CD14-positive monocyte (primary cell): ENCODE data around the gene EPG5. TPM values are rescaled to one million over a fixed set of nuclear protein-coding genes. Genes with fewer than 3 reads are reported as not detected.

Experiments used
- DNase-seq, 3 donors: peaks; one replicate each; pipeline ENCODE4 v3.0.0-alpha.2; 2011 to 2022
- H2AFZ ChIP-seq: 2 replicates; pipeline ENCODE4 v1.6.0; 2012; ENCODE audit warnings: mild to moderate bottlenecking, low read depth, low read length, inconsistent platforms; ENCODE audit not compliant: insufficient read depth, poor library complexity, severe bottlenecking
- H3K27ac ChIP-seq, 2 donors: 1 replicate in 1 of 2; 2 replicates in 1 of 2; pipeline ENCODE4 v1.5.1; 2012 to 2013; ENCODE audit warnings: low read length in 2 of 2, control low read depth in 1 of 2, inconsistent platforms in 1 of 2, low read depth in 1 of 2, mild to moderate bottlenecking in 1 of 2
- H3K27me3 ChIP-seq, 2 donors: one replicate each; pipeline versions ENCODE4 v1.6.0 to v1.6.1; 2011 to 2013; ENCODE audit warnings: low read length in 2 of 2; ENCODE audit not compliant: control insufficient read depth in 2 of 2, insufficient read depth in 2 of 2
- H3K36me3 ChIP-seq, 2 donors: replicated peaks in 1 of 2; 1 replicate in 1 of 2; 2 replicates in 1 of 2; pipeline versions ENCODE4 v1.5.1 to v1.6.1; 2012 to 2013; ENCODE audit warnings: low read length in 2 of 2, control low read depth in 1 of 2, inconsistent platforms in 1 of 2, mild to moderate bottlenecking in 1 of 2; ENCODE audit not compliant: insufficient read depth in 2 of 2, control insufficient read depth in 1 of 2
- H3K4me1 ChIP-seq, 2 donors: 1 replicate in 1 of 2; 2 replicates in 1 of 2; pipeline versions ENCODE4 v1.5.1 to v1.6.1; 2012 to 2013; ENCODE audit warnings: low read length in 2 of 2, control low read depth in 1 of 2, inconsistent platforms in 1 of 2, mild to moderate bottlenecking in 1 of 2, moderate library complexity in 1 of 2; ENCODE audit not compliant: insufficient read depth in 2 of 2, control insufficient read depth in 1 of 2
- H3K4me2 ChIP-seq: replicated peaks from 2 replicates; pipeline ENCODE3; 2012; ENCODE audit warnings: low read length, moderate library complexity, mild to moderate bottlenecking; ENCODE audit not compliant: poor library complexity, severe bottlenecking; ENCODE audit errors: extremely low read depth
- H3K4me3 ChIP-seq, 3 experiments: fragments of 200-600 bp in 1 of 3; sonication (generic) in 1 of 3; replicated peaks in 1 of 3; 1 replicate in 2 of 3; 2 replicates in 1 of 3; pipeline ENCODE4 v1.5.1; 2011 to 2013; ENCODE audit warnings: low read length in 3 of 3, mild to moderate bottlenecking in 3 of 3, control low read depth in 2 of 3, low read depth in 2 of 3, inconsistent platforms in 1 of 3, moderate library complexity in 1 of 3
- H3K79me2 ChIP-seq: 2 replicates; pipeline ENCODE4 v1.6.0; 2012; ENCODE audit warnings: mild to moderate bottlenecking, control low read depth, inconsistent platforms, low read length, moderate library complexity; ENCODE audit not compliant: insufficient read depth
- H3K9ac ChIP-seq: 2 replicates; pipeline ENCODE4 v1.6.0; 2017; ENCODE audit warnings: low read length, mild to moderate bottlenecking; ENCODE audit not compliant: insufficient read depth, poor library complexity, severe bottlenecking
- H3K9me3 ChIP-seq, 2 donors: replicated peaks in 1 of 2; 1 replicate in 1 of 2; 2 replicates in 1 of 2; pipeline versions ENCODE4 v1.5.1 to v1.6.1; 2012 to 2013; ENCODE audit warnings: low read length in 2 of 2, control low read depth in 1 of 2; ENCODE audit not compliant: control insufficient read depth in 1 of 2, insufficient read depth in 1 of 2
- H4K20me1 ChIP-seq: 2 replicates; pipeline ENCODE4 v1.6.0; 2012; ENCODE audit warnings: mild to moderate bottlenecking, low read length, control low read depth, moderate library complexity; ENCODE audit not compliant: insufficient read depth
- H3K27ac Mint-ChIP-seq, 7 donors: one replicate each; pipeline ENCODE4 v1.8.0; 2020; ENCODE audit warnings: mild to moderate bottlenecking in 7 of 7, mixed read lengths in 7 of 7, moderate library complexity in 6 of 7, inconsistent platforms in 2 of 7
- H3K27me3 Mint-ChIP-seq, 3 donors: one replicate each; pipeline ENCODE4 v1.8.0; 2021 to 2022; ENCODE audit warnings: low read depth in 3 of 3, mild to moderate bottlenecking in 3 of 3, mixed read lengths in 3 of 3, moderate library complexity in 3 of 3, inconsistent platforms in 1 of 3
- H3K36me3 Mint-ChIP-seq, 2 donors: one replicate each; pipeline ENCODE4 v1.8.0; 2020; ENCODE audit warnings: mixed read lengths in 2 of 2, inconsistent platforms in 1 of 2, mild to moderate bottlenecking in 1 of 2
- H3K4me1 Mint-ChIP-seq: one replicate; pipeline ENCODE4 v1.8.0; 2020; ENCODE audit warnings: mild to moderate bottlenecking, mixed read lengths
- H3K4me3 Mint-ChIP-seq, 2 donors: one replicate each; pipeline ENCODE4 v1.8.0; 2020; ENCODE audit warnings: mild to moderate bottlenecking in 2 of 2, mixed read lengths in 2 of 2, moderate library complexity in 1 of 2
- H3K9me3 Mint-ChIP-seq, 7 donors: one replicate each; pipeline ENCODE4 v1.8.0; 2020 to 2022; ENCODE audit warnings: mixed read lengths in 7 of 7, mild to moderate bottlenecking in 6 of 7, moderate library complexity in 6 of 7, inconsistent platforms in 2 of 7
- WGBS: methylation state at CpG from one replicate; pipeline ENCODE4 v1.1.5; 2013; ENCODE audit warnings: missing lambda C conversion rate; ENCODE audit not compliant: insufficient coverage; 5-methylcytosine and 5-hydroxymethylcytosine counted together
- intact Hi-C, 2 donors: fragments of 100-400 bp; cut with micrococcal nuclease; formaldehyde crosslinking; loops; one replicate each; pipeline versions ENCODE4 v1.15.0 to v1.15.1; 2023
- polyA plus RNA-seq, 3 donors: library from polyadenylated mRNA; depleted of rRNA in 1 of 3; unstranded in 2 of 3; stranded (reverse) in 1 of 3; fragments of 300-500 nt in 2 of 3; fragments of >200 nt in 1 of 3; fragmentation: Illumina TruSeq in 2 of 3; gene quantifications; 1 replicate in 2 of 3; 2 replicates in 1 of 3; pipeline ENCODE4 v1.2.3, GENCODE V29; 2012 to 2021
- TF ChIP-seq, protein P1 (sequence below): fragments of 200-600 bp; IDR thresholded peaks from one replicate; pipeline ENCODE4 v1.8.0; 2022; ENCODE audit warnings: antibody characterized with exemption, mild to moderate bottlenecking

Gene EPG5
- polyA plus RNA-seq, 3 donors = 1.3 to 15.9 (median 1.4) TPM

DNA sequence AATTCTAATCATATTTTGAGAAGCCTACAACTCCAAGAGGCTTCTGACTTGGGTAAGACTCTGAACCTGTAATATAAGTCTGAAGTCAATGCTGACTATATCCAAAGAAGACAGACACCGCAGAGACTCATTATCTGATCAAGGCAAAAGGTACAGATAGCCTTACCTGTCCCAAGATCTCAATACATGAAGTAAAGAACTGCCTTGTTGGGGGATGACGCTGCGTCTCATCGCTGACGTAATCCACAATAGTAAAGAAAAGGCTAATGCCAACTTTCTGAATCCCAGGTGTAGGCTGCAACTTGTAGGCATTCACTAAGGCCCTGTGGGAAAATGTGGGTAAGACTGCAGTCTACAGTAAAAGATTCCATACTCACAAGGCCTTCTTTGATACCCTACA is 79.5 kb downstream of the EPG5 start:
- H4K20me1 ChIP-seq = no peaks in the 10 kb centered on the region
- Mint-ChIP-seq H3K27ac (no peak overlapping the region), H3K4me1 (peaks cover 21% of the 10 kb centered on the region), H3K27me3 (no peaks in the 10 kb centered on the region), H3K4me3 (no peak overlapping the region), H3K9me3 (peaks cover 0 to 2% (median 0%) of the 10 kb centered on the region in 7 donors), H3K36me3 (peaks cover 39 to 53% of the 10 kb centered on the region in 2 donors)
- no peak overlapping the region for H3K4me2 ChIP-seq
- peaks cover 24 to 25% of the 10 kb centered on the region in 2 donors for H3K4me1 ChIP-seq
- no peak overlapping the region for H2AFZ ChIP-seq
- H3K27ac ChIP-seq = no peak overlapping the region
- no peaks in the 10 kb centered on the region for H3K27me3 ChIP-seq
- H3K9me3 ChIP-seq = no peaks in the 10 kb centered on the region
- H3K9ac ChIP-seq = no peak overlapping the region
- intact Hi-C loops = loop anchor here in 1 of 2 donors (10.0 kb wide), 1 partner anchor 223 kb away; no protein-coding TSS in a partner anchor
- TF ChIP-seq, protein P1, sequence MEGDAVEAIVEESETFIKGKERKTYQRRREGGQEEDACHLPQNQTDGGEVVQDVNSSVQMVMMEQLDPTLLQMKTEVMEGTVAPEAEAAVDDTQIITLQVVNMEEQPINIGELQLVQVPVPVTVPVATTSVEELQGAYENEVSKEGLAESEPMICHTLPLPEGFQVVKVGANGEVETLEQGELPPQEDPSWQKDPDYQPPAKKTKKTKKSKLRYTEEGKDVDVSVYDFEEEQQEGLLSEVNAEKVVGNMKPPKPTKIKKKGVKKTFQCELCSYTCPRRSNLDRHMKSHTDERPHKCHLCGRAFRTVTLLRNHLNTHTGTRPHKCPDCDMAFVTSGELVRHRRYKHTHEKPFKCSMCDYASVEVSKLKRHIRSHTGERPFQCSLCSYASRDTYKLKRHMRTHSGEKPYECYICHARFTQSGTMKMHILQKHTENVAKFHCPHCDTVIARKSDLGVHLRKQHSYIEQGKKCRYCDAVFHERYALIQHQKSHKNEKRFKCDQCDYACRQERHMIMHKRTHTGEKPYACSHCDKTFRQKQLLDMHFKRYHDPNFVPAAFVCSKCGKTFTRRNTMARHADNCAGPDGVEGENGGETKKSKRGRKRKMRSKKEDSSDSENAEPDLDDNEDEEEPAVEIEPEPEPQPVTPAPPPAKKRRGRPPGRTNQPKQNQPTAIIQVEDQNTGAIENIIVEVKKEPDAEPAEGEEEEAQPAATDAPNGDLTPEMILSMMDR = no peak
- no CpG with 5 or more reads among the region's 5 CpGs for WGBS
- DNase-seq = no peak
- H3K4me3 ChIP-seq = no peak overlapping the region
- no peaks in the 10 kb centered on the region for H3K79me2 ChIP-seq
- H3K36me3 ChIP-seq = peaks cover 30 to 70% of the 10 kb centered on the region in 2 donors

DNA sequence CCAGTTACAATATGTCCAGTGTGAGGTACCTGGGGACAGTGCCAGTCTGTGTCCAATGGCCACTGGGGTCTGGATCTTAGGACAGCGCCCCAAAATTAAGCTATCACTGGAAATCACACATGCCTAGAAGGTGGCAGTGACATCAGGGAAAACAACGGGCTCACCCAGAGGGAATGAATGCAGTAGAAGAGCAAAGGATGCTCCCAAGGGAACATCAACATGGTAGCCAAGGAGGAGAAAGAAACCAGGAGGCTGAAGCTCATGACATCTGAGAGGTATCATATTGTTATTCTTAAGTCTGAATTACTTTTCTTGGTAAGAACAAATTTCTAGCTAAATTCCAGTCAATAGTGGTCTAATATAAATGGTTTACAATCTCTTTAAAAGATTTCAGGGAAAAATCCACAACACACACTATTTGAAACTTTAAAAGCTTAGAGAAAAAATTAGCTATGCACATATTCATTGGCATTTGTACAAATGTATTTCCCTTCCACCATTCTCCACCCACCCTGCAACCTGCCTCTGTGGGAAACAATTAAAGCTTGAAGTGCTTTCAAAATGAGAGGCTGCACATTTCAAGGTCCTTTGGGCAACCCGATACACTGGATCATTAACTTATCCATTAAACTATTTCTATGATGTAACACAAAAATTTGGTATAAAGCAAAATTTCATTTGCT is 86.1 kb downstream of the EPG5 start:
- H3K4me3 Mint-ChIP-seq = no peak overlapping the region
- H3K27me3 Mint-ChIP-seq = no peaks in the 10 kb centered on the region
- WGBS = 100% methylated on average over 1 of the region's 3 CpGs
- H3K27me3 ChIP-seq = no peaks in the 10 kb centered on the region
- DNase-seq = no peak
- no peaks in the 10 kb centered on the region for H3K4me1 ChIP-seq
- no peak overlapping the region for H3K4me3 ChIP-seq
- H3K27ac Mint-ChIP-seq = peak overlapping the region in 4 of 7 donors; percentile 10 to 72 (median 32)
- no peak overlapping the region for H2AFZ ChIP-seq
- no peak overlapping the region for H3K4me2 ChIP-seq
- H3K36me3 ChIP-seq = peaks cover 64 to 94% of the 10 kb centered on the region in 2 donors
- no peaks in the 10 kb centered on the region for H3K79me2 ChIP-seq
- no peak overlapping the region for H3K27ac ChIP-seq
- H3K9ac ChIP-seq = no peak overlapping the region
- no peaks in the 10 kb centered on the region for H4K20me1 ChIP-seq
- no peaks in the 10 kb centered on the region for H3K9me3 Mint-ChIP-seq
- intact Hi-C loops = loop anchor here in 1 of 2 donors (5.0 to 10.0 kb wide), 2 partner anchors 189 to 216 kb away; no protein-coding TSS in a partner anchor
- TF ChIP-seq, protein P1 = no peak
- H3K9me3 ChIP-seq = no peaks in the 10 kb centered on the region
- peaks cover 7% of the 10 kb centered on the region for H3K4me1 Mint-ChIP-seq
- peaks cover 61 to 80% of the 10 kb centered on the region in 2 donors for H3K36me3 Mint-ChIP-seq
